H1 (cell line): ENCODE results near the gene SLC4A11. TPM values are rescaled to one million over a fixed set of nuclear protein-coding genes. Genes with fewer than 3 reads are reported as not detected.

Experiments
- CTCF ChIA-PET: fragments of 300-600 bp; sonication (Branson Sonifier 250); formaldehyde crosslinking; loops from one replicate; lab custom pipeline; 2021; ENCODE audit not compliant: partially characterized antibody; lab: Charles Lee
- POLR2A ChIA-PET: fragments of 300-600 bp; sonication (Branson Sonifier 250); formaldehyde crosslinking; loops from one replicate; lab custom pipeline; 2021; ENCODE audit warnings: inconsistent platforms; ENCODE audit not compliant: partially characterized antibody; lab: Charles Lee
- DNase-seq, 2 experiments: peaks; one replicate each; pipeline versions ENCODE4 v3.0.0 to v3.0.0-alpha.2; 2010 to 2022; ENCODE audit warnings: low spot score in 2 of 2, low read depth in 1 of 2, mixed read lengths in 1 of 2
- FAIRE-seq: peaks from 2 replicates; lab custom pipeline; 2011; peaks lifted over from hg19 to GRCh38; lab: Jason Lieb, UNC
- H2AFZ ChIP-seq: 2 replicates; pipeline ENCODE4 v1.8.1; 2012; ENCODE audit warnings: low read length, inconsistent platforms
- H2AK5ac ChIP-seq: 2 replicates; pipeline ENCODE4 v1.6.1; 2013; ENCODE audit warnings: low read depth, low read length
- H2BK120ac ChIP-seq: replicated peaks from 2 replicates; pipeline ENCODE3; 2013; ENCODE audit warnings: low read depth, low read length, inconsistent platforms
- H2BK12ac ChIP-seq: 2 replicates; pipeline ENCODE4 v1.6.1; 2013; ENCODE audit warnings: low read depth, low read length
- H2BK15ac ChIP-seq: 2 replicates; pipeline ENCODE4 v1.6.1; 2013; ENCODE audit warnings: low read length
- H2BK20ac ChIP-seq: 2 replicates; pipeline ENCODE4 v1.6.1; 2013; ENCODE audit warnings: low read length
- H2BK5ac ChIP-seq: 2 replicates; pipeline ENCODE4 v1.6.1; 2013; ENCODE audit warnings: low read depth, low read length
- H3K14ac ChIP-seq: 2 replicates; pipeline ENCODE4 v1.6.1; 2013; ENCODE audit warnings: inconsistent platforms; ENCODE audit not compliant: insufficient read length
- H3K18ac ChIP-seq: 2 replicates; pipeline ENCODE4 v1.6.1; 2013; ENCODE audit warnings: low read length; ENCODE audit errors: extremely low read depth
- H3K23ac ChIP-seq: 2 replicates; pipeline ENCODE4 v1.6.1; 2013; ENCODE audit warnings: inconsistent platforms; ENCODE audit not compliant: insufficient read length
- H3K23me2 ChIP-seq: 2 replicates; pipeline ENCODE4 v1.6.1; 2013; ENCODE audit warnings: low read depth, low read length
- H3K27ac ChIP-seq: 2 replicates; pipeline ENCODE4 v1.6.1; 2011; ENCODE audit warnings: low read depth, low read length, inconsistent platforms
- H3K27me3 ChIP-seq, 4 experiments: replicated peaks in 1 of 4; 1 replicate in 1 of 4; 2 replicates in 3 of 4; pipeline versions ENCODE4 v1.6.1 to v1.8.1; 2011 to 2013; ENCODE audit warnings: low read length in 3 of 4, mild to moderate bottlenecking in 3 of 4, inconsistent platforms in 2 of 4, mixed read lengths in 2 of 4, moderate library complexity in 1 of 4; ENCODE audit not compliant: control insufficient read depth in 3 of 4, insufficient read depth in 3 of 4; ENCODE audit errors: extremely low read depth in 1 of 4
- H3K36me3 ChIP-seq, 4 experiments: 2 replicates each; pipeline versions ENCODE4 v1.6.1 to v1.8.1; 2011 to 2013; ENCODE audit warnings: mild to moderate bottlenecking in 4 of 4, low read length in 3 of 4, moderate library complexity in 2 of 4, control low read depth in 1 of 4, inconsistent platforms in 1 of 4; ENCODE audit not compliant: insufficient read depth in 4 of 4, control insufficient read depth in 2 of 4
- H3K4ac ChIP-seq: replicated peaks from 2 replicates; pipeline ENCODE3; 2013; ENCODE audit warnings: low read length, low read depth, mixed read lengths, inconsistent platforms; ENCODE audit not compliant: insufficient read length
- H3K4me1 ChIP-seq, 4 experiments: replicated peaks in 1 of 4; 1 replicate in 1 of 4; 2 replicates in 3 of 4; pipeline versions ENCODE4 v1.6.1 to v1.8.1; 2011 to 2013; ENCODE audit warnings: low read length in 3 of 4, inconsistent platforms in 2 of 4, mixed read lengths in 1 of 4; ENCODE audit not compliant: insufficient read depth in 4 of 4, control insufficient read depth in 3 of 4
- H3K4me2 ChIP-seq, 2 experiments: 2 replicates each; pipeline versions ENCODE4 v1.6.1 to v1.8.1; 2011 to 2013; ENCODE audit warnings: low read depth in 2 of 2, low read length in 2 of 2, control low read depth in 1 of 2, inconsistent platforms in 1 of 2, mild to moderate bottlenecking in 1 of 2; ENCODE audit not compliant: insufficient read depth in 1 of 2
- H3K4me3 ChIP-seq, 4 experiments: fragments of 200-600, 300-600 bp in 1 of 4; sonication (generic), shearing (Covaris generic), sonication (Bioruptor Twin) in 1 of 4; 2 replicates each; pipeline versions ENCODE4 v1.5.1 to v1.8.1; 2011 to 2016; ENCODE audit warnings: low read length in 4 of 4, low read depth in 3 of 4, control low read depth in 2 of 4, inconsistent platforms in 2 of 4, mild to moderate bottlenecking in 2 of 4, mixed read lengths in 1 of 4, moderate library complexity in 1 of 4; ENCODE audit not compliant: insufficient read depth in 2 of 4; ENCODE audit errors: extremely low read depth in 1 of 4
- H3K56ac ChIP-seq: replicated peaks from 2 replicates; pipeline ENCODE3; 2013; ENCODE audit warnings: low read depth, mild to moderate bottlenecking, mixed read lengths, low read length, inconsistent platforms; ENCODE audit not compliant: insufficient read length
- H3K79me1 ChIP-seq: 2 replicates; pipeline ENCODE4 v1.6.1; 2013; ENCODE audit warnings: low read depth, low read length, control low read depth
- H3K79me2 ChIP-seq, 2 experiments: 2 replicates each; pipeline versions ENCODE4 v1.6.1 to v1.8.1; 2012 to 2013; ENCODE audit warnings: low read length in 2 of 2, mild to moderate bottlenecking in 2 of 2, inconsistent platforms in 1 of 2; ENCODE audit not compliant: insufficient read depth in 2 of 2, control insufficient read depth in 1 of 2
- H3K9ac ChIP-seq, 4 experiments: replicated peaks in 1 of 4; 1 replicate in 1 of 4; 2 replicates in 3 of 4; pipeline versions ENCODE4 v1.6.1 to v1.8.1; 2011 to 2013; ENCODE audit warnings: low read depth in 3 of 4, low read length in 3 of 4, control low read depth in 2 of 4, mild to moderate bottlenecking in 2 of 4, moderate library complexity in 2 of 4, inconsistent platforms in 1 of 4; ENCODE audit errors: extremely low read depth in 1 of 4
- H3K9me3 ChIP-seq, 2 experiments: 2 replicates each; pipeline versions ENCODE4 v1.6.1 to v1.8.1; 2012 to 2013; ENCODE audit warnings: mild to moderate bottlenecking in 2 of 2, moderate library complexity in 2 of 2, control low read depth in 1 of 2, inconsistent platforms in 1 of 2, low read depth in 1 of 2, low read length in 1 of 2, mixed read lengths in 1 of 2; ENCODE audit not compliant: insufficient read depth in 2 of 2
- H4K20me1 ChIP-seq, 2 experiments: replicated peaks in 1 of 2; 2 replicates each; pipeline versions ENCODE3 to v1.8.1; 2011 to 2013; ENCODE audit warnings: inconsistent platforms in 2 of 2, low read length in 2 of 2, mild to moderate bottlenecking in 1 of 2; ENCODE audit not compliant: insufficient read depth in 2 of 2, control insufficient read depth in 1 of 2
- H4K5ac ChIP-seq: 2 replicates; pipeline ENCODE4 v1.6.1; 2013; ENCODE audit warnings: low read length, low read depth, mixed read lengths, inconsistent platforms; ENCODE audit not compliant: insufficient read length
- H4K8ac ChIP-seq: 2 replicates; pipeline ENCODE4 v1.8.0; 2013; ENCODE audit warnings: mild to moderate bottlenecking, moderate library complexity, low read length, inconsistent platforms; ENCODE audit not compliant: insufficient read depth; ENCODE audit errors: extremely low read depth
- H4K91ac ChIP-seq: replicated peaks from 2 replicates; pipeline ENCODE3; 2013; ENCODE audit warnings: low read length, mixed read lengths, inconsistent platforms; ENCODE audit not compliant: insufficient read length
- CREB1 ChIP-seq: IDR thresholded peaks from 2 replicates; pipeline ENCODE4 v1.6.1; 2012; ENCODE audit warnings: inconsistent platforms
- EP300 ChIP-seq, 2 experiments: IDR thresholded peaks; 1 replicate in 1 of 2; 2 replicates in 1 of 2; pipeline ENCODE4 v1.6.1; 2011 to 2012; ENCODE audit warnings: low read depth in 2 of 2, low read length in 2 of 2, mild to moderate bottlenecking in 2 of 2, borderline replicate concordance in 1 of 2, inconsistent platforms in 1 of 2, moderate library complexity in 1 of 2
- WGBS, 2 experiments: shearing (Covaris generic) in 1 of 2; methylation state at CpG; one replicate each; pipeline versions ENCODE4 v1.1.6 to v1.1.7; 2013 to 2015; ENCODE audit warnings: low lambda C conversion rate in 2 of 2, mixed read lengths in 2 of 2, inconsistent platforms in 1 of 2, low coverage in 1 of 2, missing lambda C conversion rate in 1 of 2; ENCODE audit not compliant: insufficient replicate concordance in 2 of 2, insufficient coverage in 1 of 2, insufficient read length in 1 of 2; ENCODE audit errors: extremely low coverage in 1 of 2, missing lambda C conversion rate in 1 of 2; 5-methylcytosine and 5-hydroxymethylcytosine counted together
- polyA plus RNA-seq, 7 experiments: library from polyadenylated mRNA; depleted of rRNA in 3 of 7; stranded (reverse) in 5 of 7; unstranded in 2 of 7; fragments of >200 nt in 5 of 7; fragments of 200-250 nt in 2 of 7; gene quantifications; 1 replicate in 5 of 7; 2 replicates in 1 of 7; 4 replicates in 1 of 7; pipeline versions ENCODE4 v1.2.1 to v1.2.3, GENCODE V29; 2011 to 2013; ENCODE audit warnings: missing spikeins in 2 of 7, mixed read lengths in 2 of 7
- total RNA-seq: library from RNA; stranded (reverse); fragmentation: NEBNext Ultra II Directional; extraction: Animal tissue kit (Norgen Biotek cat#: 25700); gene quantifications from 2 replicates; pipeline ENCODE4 v1.2.1, GENCODE V29; 2021

The SLC4A11 gene
- total and polyA plus RNA-seq, 2 of the 8 experiments (the other 6 are each of a cell fraction or from before 2014, with no cell fraction given) = 11.9 to 32.3 TPM

DNA sequence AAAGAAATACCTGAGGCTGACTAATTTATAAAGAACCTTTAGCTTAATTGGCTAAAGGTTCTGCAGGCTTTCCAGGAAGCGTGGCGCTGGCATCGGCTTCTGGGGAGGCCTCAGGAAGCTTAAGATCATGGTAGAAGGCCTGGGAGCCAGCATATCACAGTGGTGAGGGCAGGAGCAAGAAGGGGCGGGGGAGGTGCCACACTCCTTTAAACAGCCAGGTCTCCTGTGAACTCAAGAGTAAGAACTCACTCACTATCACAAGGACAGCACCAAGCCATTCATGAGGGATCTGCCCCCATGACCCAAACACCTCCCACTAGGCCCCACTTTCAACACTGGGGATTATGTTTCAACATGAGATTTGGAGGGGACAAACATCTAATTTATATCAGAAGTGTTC is 34.4 kb upstream of the SLC4A11 start:
- Histone ChIP-seq H3K4me3 (no peak overlapping the region), H3K79me1 (no peaks in the 10 kb centered on the region), H3K79me2 (no peaks in the 10 kb centered on the region), H3K9ac (no peak overlapping the region), H2AK5ac (no peak overlapping the region), H4K20me1 (no peaks in the 10 kb centered on the region), H3K18ac (no peak overlapping the region), H3K9me3 (no peaks in the 10 kb centered on the region), H3K56ac (no peak overlapping the region), H3K4me1 (no peaks in the 10 kb centered on the region), H3K4ac (no peak overlapping the region), H3K4me2 (no peak overlapping the region), H3K27ac (no peak overlapping the region), H2BK15ac (no peak overlapping the region), H4K8ac (no peak overlapping the region), H4K5ac (no peak overlapping the region), H2BK12ac (no peak overlapping the region), H3K36me3 (no peaks in the 10 kb centered on the region; a peak in 1 of 8 replicates), H2BK120ac (no peak overlapping the region), H2AFZ (no peak overlapping the region), H2BK5ac (no peak overlapping the region), H4K91ac (no peak overlapping the region), H3K23ac (no peak overlapping the region), H3K23me2 (no peaks in the 10 kb centered on the region), H3K14ac (no peak overlapping the region), H3K27me3 (no peaks in the 10 kb centered on the region), H2BK20ac (no peak overlapping the region)
- DNase-seq = no peak
- CTCF ChIA-PET = interaction anchor here (0.8 to 9.5 kb wide), 8 partner anchors 9 to 220 kb away, joined by 3 to 111 read pairs (median 4); no protein-coding TSS in a partner anchor
- no peak for TF ChIP-seq CREB1
- peak in 1 of 2 experiments; percentile 52; a peak in 1 of 3 replicates for TF ChIP-seq EP300 (IDR thresholded peaks at IDR 0.05; ENCODE audit: borderline replicate concordance in 1 of 2, low read depth in 2 of 2, low read length in 2 of 2)
- no peak for FAIRE-seq
- POLR2A ChIA-PET = interaction anchor here (0.6 kb wide), 1 partner anchor 1140 kb away, joined by 3 read pairs; no protein-coding TSS in a partner anchor
- 83% methylated on average over 4 of the region's 4 CpGs; no CpG with 5 or more reads in 1 of the 2 experiments for WGBS, 2 experiments
